ENCODE data around the gene GRK7. TPM values are rescaled to one million over a fixed set of nuclear protein-coding genes. Genes with fewer than 3 reads are reported as not detected.
"Not testable (repeated sequence)": the region's sequence is repeated elsewhere in the genome, so short reads cannot be mapped to it uniquely, and the experiment has no call there.

Gene GRK7
- total RNA-seq, 1 donor from 2014 or later, result not detected

DNA sequence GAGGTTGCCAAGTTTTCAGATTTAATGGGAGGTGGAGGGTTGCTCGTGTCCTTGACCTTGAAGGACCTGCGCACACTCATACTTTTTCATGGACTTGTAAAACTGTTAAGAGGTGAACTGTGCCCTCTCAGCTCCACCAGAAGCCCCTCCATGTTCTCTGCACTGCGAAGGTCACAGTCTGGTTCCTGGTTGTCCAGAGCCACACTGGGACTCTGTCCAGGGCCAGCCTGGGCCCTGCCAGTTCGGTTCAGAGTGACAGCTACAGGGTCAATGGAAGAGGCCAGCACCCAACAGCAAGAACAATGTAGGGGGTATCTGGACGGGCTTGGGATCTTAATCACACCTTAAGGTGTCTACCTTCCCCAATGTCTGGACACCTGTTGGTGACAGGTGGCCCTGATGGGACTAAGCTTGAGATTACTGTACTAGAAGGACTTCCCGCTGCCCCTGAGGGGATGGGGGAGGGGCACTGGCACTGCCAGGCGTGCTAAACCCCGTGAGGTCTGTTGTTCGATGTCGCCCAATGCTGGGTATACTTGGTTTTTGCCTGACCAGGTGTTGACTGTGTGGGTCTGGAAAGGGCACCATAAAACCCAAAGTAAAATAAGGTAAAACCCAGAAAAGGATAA is 34.7 kb downstream of the GRK7 start:
- peak overlapping the region; percentile 72 for H3K4me3 Mint-ChIP-seq (ENCODE audit: unreplicated experiment)
- TF ChIP-seq, protein P1, sequence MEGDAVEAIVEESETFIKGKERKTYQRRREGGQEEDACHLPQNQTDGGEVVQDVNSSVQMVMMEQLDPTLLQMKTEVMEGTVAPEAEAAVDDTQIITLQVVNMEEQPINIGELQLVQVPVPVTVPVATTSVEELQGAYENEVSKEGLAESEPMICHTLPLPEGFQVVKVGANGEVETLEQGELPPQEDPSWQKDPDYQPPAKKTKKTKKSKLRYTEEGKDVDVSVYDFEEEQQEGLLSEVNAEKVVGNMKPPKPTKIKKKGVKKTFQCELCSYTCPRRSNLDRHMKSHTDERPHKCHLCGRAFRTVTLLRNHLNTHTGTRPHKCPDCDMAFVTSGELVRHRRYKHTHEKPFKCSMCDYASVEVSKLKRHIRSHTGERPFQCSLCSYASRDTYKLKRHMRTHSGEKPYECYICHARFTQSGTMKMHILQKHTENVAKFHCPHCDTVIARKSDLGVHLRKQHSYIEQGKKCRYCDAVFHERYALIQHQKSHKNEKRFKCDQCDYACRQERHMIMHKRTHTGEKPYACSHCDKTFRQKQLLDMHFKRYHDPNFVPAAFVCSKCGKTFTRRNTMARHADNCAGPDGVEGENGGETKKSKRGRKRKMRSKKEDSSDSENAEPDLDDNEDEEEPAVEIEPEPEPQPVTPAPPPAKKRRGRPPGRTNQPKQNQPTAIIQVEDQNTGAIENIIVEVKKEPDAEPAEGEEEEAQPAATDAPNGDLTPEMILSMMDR (IDR thresholded peaks at IDR 0.05), result no peak
- H3K27me3 Mint-ChIP-seq (ENCODE audit: low read depth), result peaks cover 2% of the 10 kb centered on the region
- peak overlapping the region; percentile 75 for H3K27ac Mint-ChIP-seq (ENCODE audit: unreplicated experiment)
- H3K36me3 Mint-ChIP-seq (ENCODE audit: low read depth), result peaks cover 5% of the 10 kb centered on the region
- H3K4me1 Mint-ChIP-seq (ENCODE audit: low read depth), result peaks cover 9% of the 10 kb centered on the region
- DNase-seq (ENCODE audit: low spot score), result no peak
- peaks cover 10% of the 10 kb centered on the region for H3K9me3 Mint-ChIP-seq (ENCODE audit: low read depth)

DNA sequence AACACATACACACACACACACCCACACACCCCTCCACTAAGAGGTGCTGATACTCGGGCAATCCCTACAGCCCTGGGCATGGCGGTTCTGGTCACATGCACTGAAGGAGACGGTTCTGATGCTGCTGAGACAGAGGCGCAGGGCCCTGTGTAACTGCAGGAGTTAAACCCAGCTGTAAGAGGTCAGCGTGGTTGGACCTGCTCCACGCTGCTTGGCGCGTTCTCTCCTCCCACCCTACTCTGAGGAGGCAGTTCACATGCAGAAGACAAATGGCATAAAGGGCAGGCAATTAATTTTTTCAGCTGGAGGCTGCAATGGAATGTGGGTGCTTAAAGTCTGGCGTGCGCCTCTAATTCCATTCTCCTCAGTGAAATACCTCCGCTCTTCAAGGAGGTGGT is 35.2 kb downstream of the GRK7 start:
- H3K27me3 Mint-ChIP-seq (ENCODE audit: low read depth), result peaks cover 2% of the 10 kb centered on the region

DNA sequence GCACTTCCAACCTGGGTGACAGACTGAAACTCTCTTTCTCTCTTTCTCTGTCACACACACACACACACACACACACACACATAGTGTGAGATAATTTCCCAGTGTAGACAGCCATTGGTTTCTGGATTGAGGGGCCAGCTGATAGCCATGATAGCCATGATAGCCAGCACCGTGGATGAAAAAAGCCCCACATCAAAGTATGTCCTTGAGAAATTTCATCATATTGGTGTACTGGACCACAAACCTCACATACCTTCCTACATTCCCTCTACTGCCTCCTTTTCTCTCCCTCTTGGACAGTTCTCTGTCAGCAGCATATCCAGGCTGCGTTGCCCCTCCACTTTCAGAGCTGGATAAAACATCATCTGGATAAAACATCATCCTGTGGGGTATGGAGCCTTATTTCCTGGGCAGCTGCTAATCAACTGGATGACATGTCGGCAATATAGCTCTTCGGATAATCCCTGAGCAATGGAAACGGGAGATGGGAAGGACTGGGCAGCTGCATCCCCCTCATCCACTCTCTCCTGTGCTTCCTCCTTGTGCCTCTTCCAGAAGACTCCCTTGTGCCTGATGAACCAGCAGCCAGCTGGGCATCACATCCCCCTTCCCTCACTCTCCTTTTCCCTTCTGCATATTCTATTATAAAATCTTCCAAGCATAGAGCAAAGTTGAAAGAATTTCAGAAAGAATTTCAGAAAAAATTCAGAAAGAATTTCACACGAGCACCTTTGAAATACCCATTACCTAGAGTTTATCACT is 39.3 kb downstream of the GRK7 start:
- TF ChIP-seq, protein P1 (IDR thresholded peaks at IDR 0.05), result no peak

More for the DNA sequence above, 35.2 kb downstream of the GRK7 start:
- Mint-ChIP-seq H3K9me3 (ENCODE audit: low read depth) (peaks cover 10% of the 10 kb centered on the region), H3K4me3 (ENCODE audit: unreplicated experiment) (no peak overlapping the region), H3K27ac (ENCODE audit: unreplicated experiment) (no peak overlapping the region), H3K36me3 (ENCODE audit: low read depth) (peaks cover 5% of the 10 kb centered on the region), H3K4me1 (ENCODE audit: low read depth) (peaks cover 9% of the 10 kb centered on the region)
- TF ChIP-seq, protein P1 (IDR thresholded peaks at IDR 0.05), result no peak
- DNase-seq (ENCODE audit: low spot score), result no peak

DNA sequence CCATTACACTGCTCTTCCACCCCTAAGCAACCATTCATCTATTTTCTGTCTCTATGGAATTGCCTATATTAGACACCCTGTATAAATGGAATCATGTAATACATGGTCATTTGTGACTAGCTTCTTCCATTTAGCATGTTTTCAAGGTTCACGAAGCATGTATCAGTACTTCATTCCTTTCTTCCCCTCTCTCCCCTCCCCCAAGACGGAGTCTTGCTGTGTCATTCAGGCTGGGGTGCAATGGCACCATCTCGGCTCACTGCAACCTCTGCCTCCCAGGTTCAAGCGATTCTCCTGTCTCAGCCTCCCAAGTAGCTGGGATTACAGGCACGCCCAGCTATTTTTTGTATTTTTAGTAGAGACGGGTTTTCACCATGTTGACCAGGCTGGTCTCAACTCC is 40.3 kb downstream of the GRK7 start:
- H3K4me3 Mint-ChIP-seq (ENCODE audit: unreplicated experiment); H3K27me3 Mint-ChIP-seq (ENCODE audit: low read depth); H3K36me3 Mint-ChIP-seq (ENCODE audit: low read depth); DNase-seq (ENCODE audit: low spot score); H3K27ac Mint-ChIP-seq (ENCODE audit: unreplicated experiment); H3K9me3 Mint-ChIP-seq (ENCODE audit: low read depth); H3K4me1 Mint-ChIP-seq (ENCODE audit: low read depth): not testable (repeated sequence)

More for the DNA sequence above, 39.3 kb downstream of the GRK7 start:
- Mint-ChIP-seq H3K9me3 (ENCODE audit: low read depth) (peaks cover 10% of the 10 kb centered on the region), H3K4me1 (ENCODE audit: low read depth) (peaks cover 7% of the 10 kb centered on the region), H3K27me3 (ENCODE audit: low read depth) (peaks cover 2% of the 10 kb centered on the region), H3K4me3 (ENCODE audit: unreplicated experiment) (no peak overlapping the region), H3K27ac (ENCODE audit: unreplicated experiment) (no peak overlapping the region), H3K36me3 (ENCODE audit: low read depth) (peaks cover 5% of the 10 kb centered on the region)
- no peak for DNase-seq (ENCODE audit: low spot score)

DNA sequence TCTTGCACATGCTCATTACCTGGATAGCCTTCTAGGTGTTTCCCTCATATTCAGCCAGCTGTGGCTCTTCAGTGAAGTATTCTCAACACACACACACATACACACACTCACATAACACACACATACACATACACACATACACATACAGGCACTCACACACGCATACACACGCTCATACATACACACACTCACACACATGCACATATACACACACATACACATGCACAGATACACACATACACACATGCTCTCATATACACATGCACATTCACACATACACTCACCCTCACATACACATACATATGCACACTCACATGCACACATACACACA is 41.2 kb downstream of the GRK7 start:
- H3K27me3 Mint-ChIP-seq (ENCODE audit: low read depth), result peaks cover 2% of the 10 kb centered on the region
- no peaks in the 10 kb centered on the region for H3K4me1 Mint-ChIP-seq (ENCODE audit: low read depth)
- peaks cover 3% of the 10 kb centered on the region for H3K36me3 Mint-ChIP-seq (ENCODE audit: low read depth)
- H3K9me3 Mint-ChIP-seq (ENCODE audit: low read depth), result peaks cover 10% of the 10 kb centered on the region
- H3K4me3 Mint-ChIP-seq (ENCODE audit: unreplicated experiment), result no peak overlapping the region
- DNase-seq (ENCODE audit: low spot score), result no peak
- TF ChIP-seq, protein P1 (IDR thresholded peaks at IDR 0.05), result no peak
- H3K27ac Mint-ChIP-seq (ENCODE audit: unreplicated experiment), result no peak overlapping the region

Data from chondrocyte (in vitro differentiated cells).